Measurements from ENCODE around the gene GYS1. TPM values are rescaled to one million over a fixed set of nuclear protein-coding genes. Genes with fewer than 3 reads are reported as not detected.
A peak's percentile ranks its signal among the peaks of the same experiment; 100 is the strongest.

Gene GYS1
- total RNA-seq, 4 donors from 2014 or later = 28.8 to 42.0 (median 31.0) TPM

DNA sequence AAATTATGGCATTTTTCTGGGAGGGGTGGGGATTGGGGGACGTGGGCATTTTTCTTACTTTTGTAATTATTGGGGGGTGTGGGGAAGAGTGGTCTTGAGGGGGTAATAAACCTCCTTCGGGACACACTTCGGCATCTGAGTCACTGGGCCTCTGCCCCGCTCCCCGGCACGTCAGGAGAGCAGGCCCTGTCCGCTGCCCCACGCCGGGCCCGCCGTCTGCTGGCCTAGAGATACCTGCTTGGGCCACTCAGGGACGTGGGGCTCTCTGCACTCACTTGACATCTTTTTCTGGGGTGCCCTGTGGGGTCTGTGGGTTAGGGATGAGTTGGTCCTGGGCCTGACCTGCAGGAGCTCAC is 31.5 kb downstream of the GYS1 start:
- no peaks in the 10 kb centered on the region for H3K9me3 ChIP-seq

DNA sequence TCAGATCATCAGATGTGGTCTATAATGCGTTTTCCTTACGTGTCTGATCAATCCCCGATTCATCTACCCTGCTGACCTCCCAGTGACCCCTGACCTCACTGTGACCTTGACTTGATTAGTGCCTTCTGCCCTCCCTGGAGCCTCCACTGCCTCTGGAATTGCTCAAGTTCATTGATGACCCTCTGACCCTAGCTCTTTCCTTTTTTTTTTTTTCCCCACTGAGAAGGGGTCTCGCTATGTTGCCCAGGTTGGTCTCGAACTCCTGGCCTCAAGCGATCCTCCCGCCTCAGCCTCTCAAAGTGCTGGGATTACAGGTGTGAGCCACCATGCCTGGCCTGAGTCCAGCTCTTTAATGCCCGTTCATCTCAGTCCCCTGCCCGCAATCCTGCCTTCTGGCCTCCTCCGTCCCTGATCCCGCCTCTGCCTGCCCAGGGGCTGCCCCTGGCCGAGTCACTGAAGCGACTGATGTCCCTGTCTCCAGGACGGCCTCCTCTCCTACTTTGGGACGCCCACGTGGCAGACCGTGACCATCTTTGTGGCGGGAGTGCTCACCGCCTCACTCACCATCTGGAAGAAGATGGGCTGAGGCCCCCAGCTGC is 32.0 kb downstream of the GYS1 start:
- no peak overlapping the region for H3K4me3 ChIP-seq
- H3K4me1 ChIP-seq = peaks cover 0 to 36% (median 24%) of the 10 kb centered on the region in 4 donors
- no peaks in the 10 kb centered on the region for H3K9me3 ChIP-seq
- TF ChIP-seq POLR2A (IDR thresholded peaks at IDR 0.05) (no peak), EP300 (IDR thresholded peaks at IDR 0.05) (no peak)
- TF ChIP-seq, protein P1, sequence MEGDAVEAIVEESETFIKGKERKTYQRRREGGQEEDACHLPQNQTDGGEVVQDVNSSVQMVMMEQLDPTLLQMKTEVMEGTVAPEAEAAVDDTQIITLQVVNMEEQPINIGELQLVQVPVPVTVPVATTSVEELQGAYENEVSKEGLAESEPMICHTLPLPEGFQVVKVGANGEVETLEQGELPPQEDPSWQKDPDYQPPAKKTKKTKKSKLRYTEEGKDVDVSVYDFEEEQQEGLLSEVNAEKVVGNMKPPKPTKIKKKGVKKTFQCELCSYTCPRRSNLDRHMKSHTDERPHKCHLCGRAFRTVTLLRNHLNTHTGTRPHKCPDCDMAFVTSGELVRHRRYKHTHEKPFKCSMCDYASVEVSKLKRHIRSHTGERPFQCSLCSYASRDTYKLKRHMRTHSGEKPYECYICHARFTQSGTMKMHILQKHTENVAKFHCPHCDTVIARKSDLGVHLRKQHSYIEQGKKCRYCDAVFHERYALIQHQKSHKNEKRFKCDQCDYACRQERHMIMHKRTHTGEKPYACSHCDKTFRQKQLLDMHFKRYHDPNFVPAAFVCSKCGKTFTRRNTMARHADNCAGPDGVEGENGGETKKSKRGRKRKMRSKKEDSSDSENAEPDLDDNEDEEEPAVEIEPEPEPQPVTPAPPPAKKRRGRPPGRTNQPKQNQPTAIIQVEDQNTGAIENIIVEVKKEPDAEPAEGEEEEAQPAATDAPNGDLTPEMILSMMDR (IDR thresholded peaks at IDR 0.05) = no peak
- no peaks in the 10 kb centered on the region for H3K27me3 ChIP-seq
- 80 to 82% methylated on average over 19 of the region's 19 CpGs for WGBS, 2 donors
- H3K36me3 ChIP-seq = peaks cover 0 to 24% (median 0%) of the 10 kb centered on the region in 3 donors
- no peak for DNase-seq (ENCODE audit: low spot score in 2 of 2)
- H3K27ac ChIP-seq = peak overlapping the region in 2 of 4 donors; percentile 92 to 97

More for the DNA sequence above, 31.5 kb downstream of the GYS1 start:
- TF ChIP-seq, protein P1 (IDR thresholded peaks at IDR 0.05) = no peak
- TF ChIP-seq EP300 (IDR thresholded peaks at IDR 0.05) (no peak), POLR2A (IDR thresholded peaks at IDR 0.05) (no peak)
- Histone ChIP-seq H3K36me3 (peaks cover 0 to 25% (median 0%) of the 10 kb centered on the region in 3 donors), H3K4me1 (peaks cover 0 to 38% (median 27%) of the 10 kb centered on the region in 4 donors), H3K27ac (peak overlapping the region; percentile 92 to 97 (median 96)), H3K4me3 (no peak overlapping the region), H3K27me3 (no peaks in the 10 kb centered on the region)
- no peak for DNase-seq (ENCODE audit: low spot score in 2 of 2)
- WGBS, 2 donors = 78 to 79% methylated on average over 12 of the region's 12 CpGs

DNA sequence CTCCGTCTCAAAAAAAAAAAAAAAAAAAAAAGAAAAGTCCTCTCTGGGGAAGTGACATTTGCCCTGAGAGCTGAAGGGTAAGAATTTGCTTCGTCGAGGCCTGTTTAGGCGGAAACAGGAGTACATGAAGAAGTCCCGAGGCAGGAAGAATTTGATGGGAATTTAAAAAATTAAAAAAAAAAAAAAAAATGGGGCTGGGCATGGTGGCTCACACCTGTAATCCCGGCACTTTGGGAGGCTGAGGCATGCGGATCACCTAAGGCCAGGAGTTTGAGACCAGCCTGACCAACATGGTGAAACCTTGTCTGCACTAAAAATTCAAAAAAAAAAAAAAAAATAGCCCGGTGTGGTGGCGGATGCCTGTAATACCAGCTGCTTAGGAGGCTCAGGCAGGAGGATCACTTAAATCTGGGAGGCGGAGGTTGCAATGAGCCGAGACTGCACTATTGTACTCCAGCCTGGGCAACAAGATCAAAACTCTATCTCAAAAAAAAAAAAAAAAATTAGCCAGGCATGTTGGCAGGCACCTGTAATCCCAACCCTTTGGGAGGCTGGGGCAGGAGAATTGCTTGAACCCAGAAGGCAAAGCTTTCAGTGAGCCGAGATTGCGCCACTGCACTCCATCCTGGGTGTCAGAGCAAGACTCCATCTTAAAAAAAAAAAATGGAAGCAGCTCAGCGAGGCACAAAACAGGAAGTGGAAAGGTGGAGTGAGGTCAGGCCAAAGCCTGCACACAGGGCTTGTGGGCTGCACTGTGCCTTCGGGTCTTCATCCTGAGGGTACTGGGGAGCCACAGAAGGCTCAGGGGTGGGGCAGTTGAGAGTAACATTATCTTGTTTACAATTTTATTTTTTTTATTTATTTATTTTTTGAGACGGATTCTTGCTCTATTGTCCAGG is 33.5 kb downstream of the GYS1 start:
- TF ChIP-seq, protein P1 (IDR thresholded peaks at IDR 0.05) = no peak
- no peak for TF ChIP-seq EP300 (IDR thresholded peaks at IDR 0.05)
- no peak for TF ChIP-seq POLR2A (IDR thresholded peaks at IDR 0.05)
- WGBS, 2 donors = 79 to 80% methylated on average over 16 of the region's 16 CpGs
- H3K4me1 ChIP-seq = peaks cover 0 to 43% (median 32%) of the 10 kb centered on the region in 4 donors
- H3K4me3 ChIP-seq = no peak overlapping the region
- H3K36me3 ChIP-seq = peaks cover 0 to 23% (median 0%) of the 10 kb centered on the region in 3 donors
- H3K9me3 ChIP-seq = no peaks in the 10 kb centered on the region
- no peaks in the 10 kb centered on the region for H3K27me3 ChIP-seq
- DNase-seq (ENCODE audit: low spot score in 2 of 2) = no peak
- peak overlapping the region in 1 of 4 donors; percentile 92 for H3K27ac ChIP-seq

DNA sequence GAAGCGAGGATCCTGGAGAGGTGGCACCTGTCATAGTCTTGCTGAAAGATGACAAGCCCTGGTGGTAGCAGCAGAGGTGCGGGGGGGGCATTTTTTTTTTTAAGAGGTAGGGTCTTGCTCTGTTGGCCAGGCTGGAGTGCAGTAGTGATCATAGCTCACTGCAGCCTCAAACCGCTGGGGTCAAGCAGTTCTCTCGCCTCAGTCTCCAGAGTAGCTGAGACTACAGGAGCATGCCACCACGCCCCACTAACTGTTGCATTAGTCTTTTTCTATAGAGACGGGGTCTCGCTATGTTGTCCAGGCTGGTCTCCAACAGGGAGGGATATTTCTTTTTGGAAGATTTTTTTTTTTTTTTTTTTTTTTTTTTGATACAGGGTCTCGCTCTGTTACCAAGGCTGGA is 35.1 kb downstream of the GYS1 start:
- no peak for DNase-seq (ENCODE audit: low spot score in 2 of 2)
- Histone ChIP-seq H3K4me3 (no peak overlapping the region), H3K9me3 (no peaks in the 10 kb centered on the region), H3K36me3 (peaks cover 0 to 23% (median 0%) of the 10 kb centered on the region in 3 donors), H3K27me3 (no peaks in the 10 kb centered on the region), H3K27ac (no peak overlapping the region), H3K4me1 (peaks cover 0 to 34% (median 18%) of the 10 kb centered on the region in 4 donors)
- TF ChIP-seq POLR2A (IDR thresholded peaks at IDR 0.05) (no peak), EP300 (IDR thresholded peaks at IDR 0.05) (no peak)
- TF ChIP-seq, protein P1 (IDR thresholded peaks at IDR 0.05) = no peak
- WGBS, 2 donors = 97% methylated on average over 8 of the region's 8 CpGs

Data from tibial nerve (tissue), 4 donors.